ENCODE measurements around the gene OGFOD2.
A peak's percentile ranks its signal among the peaks of the same experiment; 100 is the strongest.

The OGFOD2 gene

DNA sequence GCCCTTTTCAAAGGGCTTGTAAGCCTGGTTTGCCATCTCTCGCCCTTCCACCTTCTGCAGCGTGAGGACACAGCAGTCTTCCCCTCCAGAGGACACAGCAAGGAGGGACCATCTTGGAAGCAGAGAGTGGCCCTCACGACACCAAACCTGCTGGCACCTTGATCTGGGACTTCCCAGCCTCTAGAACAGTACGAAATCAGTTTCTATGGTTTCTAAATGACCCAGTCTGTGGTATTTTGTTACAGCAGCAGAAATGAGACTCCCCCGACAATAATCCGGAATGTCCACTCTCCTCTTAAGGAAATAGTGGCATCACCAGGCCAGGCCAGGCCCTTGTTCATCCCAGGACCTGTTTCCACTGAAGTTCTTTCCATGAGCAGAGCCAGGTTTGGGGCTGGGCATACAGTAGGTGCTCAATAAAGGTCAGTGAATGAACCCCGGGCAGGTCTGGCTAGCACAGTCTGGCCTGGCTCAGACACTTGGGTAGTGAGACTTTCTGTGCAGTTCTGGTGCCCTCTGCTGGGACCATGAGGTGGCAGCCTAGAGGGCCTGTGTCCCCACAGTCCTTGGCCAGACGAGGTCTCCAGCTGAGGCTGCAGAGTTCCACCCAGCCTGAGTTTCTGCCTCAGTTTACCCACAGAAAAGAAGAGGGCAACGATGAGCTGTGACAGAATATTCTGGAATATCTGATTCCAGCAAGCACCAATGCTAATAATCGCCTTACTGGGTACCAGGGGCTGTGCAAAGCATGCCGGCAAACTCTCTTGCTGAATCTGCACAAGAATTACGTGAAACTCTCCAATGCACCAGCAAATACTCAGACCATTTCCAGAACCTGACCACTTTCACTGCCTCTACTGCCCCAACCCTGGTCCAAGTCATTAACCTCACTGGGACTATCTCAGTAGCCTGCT lies 22.8 kb upstream of the OGFOD2 start:
- DNase-seq: peak; percentile 74

DNA sequence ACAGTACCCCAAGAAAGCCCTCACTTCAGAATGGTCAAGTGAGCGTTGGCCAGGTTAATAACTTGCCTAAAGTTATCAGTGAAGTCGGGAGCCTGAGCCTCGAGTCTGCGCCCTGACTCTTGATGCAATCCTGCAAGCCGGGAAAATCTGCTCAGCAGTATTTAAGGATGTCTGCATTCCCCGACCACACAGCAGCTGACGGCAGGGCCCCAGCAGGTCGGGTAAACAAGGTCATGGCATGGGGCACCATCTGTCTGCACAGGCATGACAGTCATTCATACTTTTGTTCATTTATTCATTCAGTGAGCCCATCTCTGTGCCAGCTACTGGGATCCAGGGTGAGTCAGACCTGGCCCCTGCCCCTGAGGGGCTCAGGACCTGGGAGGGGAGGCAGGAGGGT lies 19.9 kb upstream of the OGFOD2 start:
- DNase-seq: no peak

DNA sequence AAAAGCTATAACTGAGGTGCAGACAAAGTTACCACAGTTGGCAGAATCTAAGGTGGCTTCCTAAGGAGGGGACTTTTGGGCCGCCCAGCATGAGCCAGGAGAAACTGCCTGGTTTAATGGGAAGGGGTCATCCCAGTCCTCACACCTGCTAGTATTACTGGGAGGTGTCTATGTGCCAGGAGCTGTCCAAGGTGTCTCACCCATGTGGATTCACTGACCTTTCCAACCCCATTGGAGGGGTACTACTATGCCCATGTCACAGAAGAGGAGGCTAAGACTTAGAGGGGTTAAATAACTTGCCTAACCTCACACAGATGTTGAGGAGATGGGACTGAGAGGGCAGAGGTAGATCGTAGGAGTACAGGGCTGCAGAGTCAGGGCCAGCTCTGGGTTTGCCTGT lies 19.0 kb upstream of the OGFOD2 start:
- DNase-seq: no peak

DNA sequence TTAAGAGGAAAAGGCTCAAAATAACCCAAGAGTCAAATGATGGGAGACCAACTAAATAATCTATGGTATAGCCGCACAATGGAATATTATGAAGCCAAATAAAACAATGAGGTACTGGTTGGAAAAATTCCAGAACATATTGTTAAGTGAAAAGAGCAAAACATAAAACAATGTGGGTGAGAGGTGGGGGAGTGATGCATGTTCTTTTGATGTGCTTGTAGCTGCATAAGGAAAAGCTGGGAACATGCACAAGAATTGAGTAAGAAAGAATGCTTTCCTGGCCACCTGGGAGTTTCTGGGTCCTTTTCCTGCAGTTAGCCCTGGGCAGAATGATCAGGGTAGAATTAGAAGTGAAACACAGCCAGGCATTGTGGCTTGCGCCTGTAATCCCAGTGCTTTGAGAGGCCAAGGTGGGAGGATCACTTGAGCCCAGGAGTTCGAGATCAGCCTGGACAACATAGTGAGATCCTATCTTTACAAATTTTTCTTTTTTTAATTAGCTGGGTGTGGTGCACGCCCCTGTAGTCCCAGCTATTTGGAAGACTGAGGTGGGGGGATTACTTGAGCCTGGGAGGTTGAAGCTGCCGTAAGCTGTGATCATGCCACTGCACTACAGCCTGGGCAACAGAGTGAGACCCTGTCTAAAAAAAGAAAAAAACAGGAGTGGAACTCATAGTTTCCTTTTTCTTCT lies 16.7 kb upstream of the OGFOD2 start:
- DNase-seq: no peak

DNA sequence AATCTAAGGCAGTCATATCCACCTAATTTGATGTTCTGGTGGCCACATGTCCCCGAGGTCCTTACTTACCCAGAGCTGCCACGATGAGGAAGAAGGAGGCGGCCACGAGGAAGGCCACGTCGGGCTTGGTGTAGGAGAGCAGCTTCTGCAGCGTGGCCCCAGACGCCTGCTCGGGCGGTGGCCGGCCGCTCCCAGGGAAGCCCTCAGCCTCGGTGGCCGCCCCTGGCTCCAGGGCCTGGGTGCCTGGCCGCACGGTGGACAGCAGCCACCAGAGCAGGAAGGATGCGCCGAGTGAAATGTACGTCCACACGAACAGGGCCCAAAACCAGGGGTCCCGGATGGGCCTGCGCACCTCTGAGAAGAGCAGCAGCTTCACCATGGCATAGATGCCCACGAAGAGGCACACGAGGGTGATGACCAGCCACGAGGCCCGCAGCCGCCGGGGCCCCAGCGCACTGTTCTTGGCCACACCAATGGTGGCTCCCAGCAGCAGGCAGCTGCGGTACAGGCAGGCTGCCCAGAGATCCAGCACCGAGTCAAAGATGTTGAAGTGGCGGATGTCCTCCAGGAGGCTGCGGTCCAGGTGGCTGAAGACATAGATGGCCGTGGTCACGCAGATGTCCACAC lies 15.4 kb upstream of the OGFOD2 start:
- no peak for DNase-seq

DNA sequence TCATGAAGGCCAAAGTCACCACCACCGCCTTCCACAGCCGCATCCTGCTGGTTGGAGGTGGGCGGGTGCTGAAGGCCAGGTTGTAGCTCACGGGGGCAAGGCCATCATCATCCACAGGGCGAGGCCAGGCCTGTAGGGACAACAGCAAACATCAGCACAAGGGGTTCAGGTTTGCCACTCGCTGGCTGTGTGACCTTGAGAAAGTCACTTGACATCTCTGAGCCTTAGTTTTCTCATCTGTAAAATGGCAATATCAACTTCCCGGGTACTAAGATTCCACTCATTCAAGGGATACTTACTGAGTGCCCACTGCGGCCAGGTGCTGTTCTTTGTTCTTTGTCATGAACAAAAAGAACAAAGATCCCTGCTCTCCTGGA lies 14.9 kb upstream of the OGFOD2 start:
- no peak for DNase-seq

DNA sequence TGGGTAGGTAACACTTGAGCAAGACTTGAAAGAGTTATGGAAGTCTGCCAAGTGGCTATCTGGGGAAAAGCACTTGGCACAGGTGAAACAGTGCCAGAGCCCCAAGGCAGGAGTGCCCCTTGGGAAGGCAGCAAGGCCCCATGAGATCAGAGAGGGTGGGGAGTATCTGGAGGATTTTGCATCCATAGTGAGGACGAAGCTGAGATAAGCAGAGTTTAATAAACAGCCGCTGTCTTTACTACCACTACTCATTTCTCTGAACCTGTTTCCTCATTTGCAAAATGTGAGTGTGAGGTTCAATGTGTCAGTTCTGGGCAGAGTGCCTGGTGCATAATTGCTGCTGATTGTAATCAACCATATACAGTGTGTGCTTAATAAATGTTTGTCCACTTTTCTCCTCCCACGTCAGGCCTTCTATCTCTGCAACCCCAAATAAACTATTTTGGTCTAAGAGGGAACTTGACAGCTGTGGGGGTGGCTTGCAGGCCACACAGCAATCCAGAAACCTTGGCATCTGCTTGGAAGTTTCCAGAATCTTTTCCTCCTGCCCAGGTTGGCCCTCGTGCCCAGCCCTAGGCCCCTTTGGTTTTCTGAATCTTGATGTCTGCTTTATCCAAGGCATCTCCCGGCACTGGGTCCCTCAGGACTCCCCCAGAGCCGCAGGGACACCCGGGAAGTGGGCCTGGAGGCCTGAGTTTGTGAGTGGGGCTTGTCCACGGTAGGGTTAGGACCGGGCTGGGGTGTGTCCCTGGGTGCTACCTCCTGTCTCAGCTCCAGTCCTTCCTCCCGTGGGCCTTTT lies 13.3 kb upstream of the OGFOD2 start:
- no peak for DNase-seq

DNA sequence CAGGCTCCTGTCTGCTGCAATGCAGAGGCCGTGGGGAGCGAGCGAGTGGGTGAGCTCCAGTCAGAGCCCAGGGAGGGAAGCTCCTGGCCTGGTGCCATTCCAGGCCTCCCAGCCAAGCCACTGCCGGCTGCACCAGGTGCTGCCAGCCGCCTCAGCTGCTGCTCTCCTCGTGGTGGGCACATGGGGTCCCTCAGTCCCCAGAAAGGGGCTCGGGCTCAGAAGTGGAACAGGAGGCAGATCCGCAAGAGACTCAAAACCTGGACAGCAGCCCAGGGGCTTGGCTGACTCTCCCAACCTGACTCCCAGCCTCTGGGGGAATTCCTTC lies 11.1 kb upstream of the OGFOD2 start:
- DNase-seq: no peak

DNA sequence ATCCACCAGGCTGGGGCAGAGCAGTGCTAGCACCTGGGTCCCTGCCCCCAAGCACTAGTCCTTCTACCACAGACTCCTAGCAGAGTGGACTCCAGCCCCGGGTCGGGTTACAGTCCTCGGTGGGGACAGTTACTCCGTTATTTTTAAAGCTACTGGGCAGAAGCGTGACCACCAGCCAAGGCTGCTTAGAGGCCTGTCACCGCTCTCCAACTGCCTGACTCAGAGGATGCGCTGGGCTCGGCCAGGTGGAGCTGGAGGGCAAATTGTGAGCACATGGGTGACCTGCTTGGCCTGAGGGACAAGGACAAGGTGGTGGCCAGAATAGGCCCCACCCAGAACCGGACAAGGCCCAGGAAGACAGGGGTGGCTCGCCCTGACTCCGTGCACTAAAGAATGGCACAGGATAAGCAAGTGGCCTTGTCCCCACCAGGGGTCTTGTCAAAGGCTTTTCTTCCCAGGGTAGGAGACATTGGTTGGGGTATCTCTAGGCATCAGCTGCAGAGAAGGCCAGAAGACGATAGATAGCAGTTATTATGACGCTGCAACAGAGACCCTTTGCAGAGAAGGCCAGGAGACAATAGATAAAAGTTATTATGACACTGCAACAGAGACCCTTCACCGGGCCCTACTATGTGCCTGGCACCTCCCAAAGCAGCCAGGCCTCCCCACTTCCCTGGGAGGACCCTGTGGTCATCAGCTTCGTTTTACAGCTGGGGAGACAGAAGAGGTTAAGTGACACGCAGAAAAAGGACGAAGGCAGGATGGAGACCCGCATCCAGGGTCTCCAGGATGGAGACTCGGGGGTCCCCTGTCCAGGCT lies 10.4 kb upstream of the OGFOD2 start:
- DNase-seq: no peak

DNA sequence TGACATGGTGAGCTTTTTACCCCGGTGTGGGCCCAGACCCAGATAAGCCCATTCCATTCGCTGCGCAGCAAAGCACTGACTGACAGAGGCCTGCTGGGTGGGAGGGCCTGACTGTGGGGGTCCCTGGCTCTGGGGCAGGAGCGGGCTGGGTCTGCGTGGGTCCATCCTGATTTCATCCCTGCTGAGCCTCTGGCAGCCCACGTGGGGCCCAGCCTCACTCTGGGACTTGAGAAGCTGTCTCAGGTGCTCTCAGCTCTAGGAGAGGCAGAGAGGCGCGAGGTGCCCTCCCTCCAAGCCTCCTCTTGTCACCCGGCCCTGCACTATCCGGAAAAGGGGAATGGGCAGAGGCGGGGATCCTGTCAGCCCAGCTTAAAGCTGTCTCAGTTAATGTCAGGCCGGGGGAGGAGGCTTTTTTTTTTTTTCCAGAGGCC lies 9.7 kb upstream of the OGFOD2 start:
- no peak for DNase-seq

DNA sequence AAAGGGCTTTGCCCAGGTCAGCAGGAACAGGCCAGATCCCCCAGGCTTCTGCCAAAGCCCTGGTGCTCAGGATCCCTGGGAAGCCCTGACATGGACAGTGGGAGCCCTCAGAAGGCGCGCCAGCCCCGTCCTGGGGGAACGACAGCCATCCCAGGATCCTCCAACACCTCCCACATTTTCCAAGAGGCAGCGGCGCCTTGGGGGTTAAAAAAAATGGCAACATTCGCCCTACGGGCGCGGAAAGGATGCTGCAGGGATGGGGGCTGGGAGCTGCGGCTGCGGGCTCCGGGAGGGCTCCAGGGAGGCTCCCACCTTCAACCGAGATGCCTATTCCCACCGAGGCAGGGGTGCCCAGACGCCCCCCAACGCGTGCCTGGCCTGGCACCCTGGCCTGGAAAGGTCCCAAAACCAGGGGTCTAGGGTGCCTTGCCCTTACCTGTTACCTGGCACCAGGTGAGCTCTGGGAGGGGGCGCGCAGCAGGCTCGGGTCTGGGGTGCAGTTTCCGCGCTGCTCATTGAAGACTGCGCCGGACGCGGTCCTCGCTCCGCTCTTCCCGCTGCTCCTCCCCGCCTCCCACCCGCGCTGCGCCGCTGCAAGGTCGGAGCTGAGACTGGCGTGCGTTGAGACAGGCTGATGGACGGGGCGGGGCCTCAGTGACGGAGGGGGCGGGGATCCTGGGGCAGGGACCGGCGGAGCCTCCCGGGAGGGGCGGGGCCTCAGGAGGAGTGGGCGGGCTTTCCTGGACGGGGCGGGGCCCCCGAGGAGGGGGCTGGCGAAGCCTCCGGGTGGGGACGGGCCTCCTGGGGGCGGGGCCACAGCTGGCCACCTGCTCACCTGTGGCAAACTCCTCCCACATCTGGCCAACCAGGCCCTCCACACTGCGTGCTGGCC lies 8.9 kb upstream of the OGFOD2 start, which contains the start of gene ABCB9:
ABCB9 (minus strand) TSS at position 613 of the 892 bp plus-strand sequence. CDS start 6,228 bp downstream, outside the sequence.
- peak; percentile 91 for DNase-seq

DNA sequence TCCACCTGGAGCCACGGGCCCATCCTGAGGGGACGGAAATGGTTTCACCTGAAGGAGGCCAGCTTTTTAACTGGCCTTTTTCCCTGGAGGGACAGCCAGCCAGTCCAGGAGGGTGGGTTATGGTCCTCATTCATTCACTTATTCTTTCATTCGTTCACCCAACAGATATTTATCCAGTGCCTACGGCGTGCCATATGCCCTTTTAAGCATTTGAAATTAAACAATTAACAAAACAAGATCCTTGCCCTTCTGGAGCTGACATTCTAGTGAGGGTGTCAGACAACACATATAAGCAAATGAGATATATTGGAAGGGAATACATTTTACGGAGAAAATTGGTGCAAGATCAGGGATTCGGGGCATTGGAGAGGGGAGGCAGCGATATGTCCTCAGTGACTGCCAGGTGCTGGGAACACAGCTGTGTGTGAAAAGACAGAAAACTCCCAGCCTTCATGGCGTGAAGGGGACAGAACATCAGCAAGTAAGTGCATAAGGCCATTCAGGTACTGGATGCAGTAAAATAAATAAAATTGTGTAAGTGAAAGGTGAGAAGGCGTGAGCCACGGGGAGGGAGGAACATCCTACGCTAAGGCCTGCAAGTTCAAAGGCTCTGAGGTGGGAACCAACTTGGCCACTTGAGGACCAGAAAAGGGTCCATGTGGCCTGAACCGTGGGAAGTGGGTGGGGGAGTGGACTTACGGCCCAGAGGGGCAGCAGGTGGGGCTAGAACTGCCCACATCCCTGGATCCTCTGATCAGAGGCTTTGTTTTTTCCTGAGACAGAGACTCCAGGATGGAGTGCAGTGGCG lies 8.1 kb upstream of the OGFOD2 start:
- no peak for DNase-seq

DNA sequence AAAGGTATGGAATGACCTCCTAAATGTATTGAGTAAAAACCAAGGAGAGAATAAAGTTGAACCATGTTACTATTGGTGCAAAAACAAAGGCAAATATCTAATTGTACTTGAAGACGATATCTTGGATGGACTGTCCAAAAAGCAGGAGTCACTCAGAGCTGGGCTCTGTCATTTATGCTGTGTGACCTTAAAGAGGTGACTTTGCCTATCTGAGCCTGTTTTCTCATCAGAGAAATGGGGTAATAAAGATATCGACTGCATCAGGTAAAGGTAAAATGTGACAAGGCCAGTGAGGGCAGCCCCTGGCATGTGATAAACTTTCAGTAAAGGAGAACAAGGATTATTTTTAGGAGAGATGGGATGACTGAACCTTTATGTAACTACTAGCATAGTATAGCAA lies 6.9 kb upstream of the OGFOD2 start:
- DNase-seq: no peak

DNA sequence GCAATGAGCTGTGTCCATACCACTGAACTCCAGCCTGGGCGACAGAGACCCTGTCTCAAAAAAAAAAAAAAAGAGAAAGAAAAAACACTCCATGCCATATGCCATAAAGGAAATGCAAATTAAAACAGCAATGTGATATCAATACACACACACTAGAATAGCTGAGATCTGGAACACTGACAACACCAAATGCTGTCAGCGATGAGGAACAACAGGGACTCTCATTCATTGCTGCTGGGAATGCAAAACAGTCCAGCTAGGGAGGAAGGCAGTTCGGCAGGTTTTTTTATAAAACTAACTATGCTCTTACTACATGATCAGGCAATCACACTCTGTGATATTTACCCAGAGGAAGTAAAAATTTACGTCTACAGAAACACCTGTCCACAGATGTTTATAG lies 5.4 kb upstream of the OGFOD2 start:
- no peak for DNase-seq

DNA sequence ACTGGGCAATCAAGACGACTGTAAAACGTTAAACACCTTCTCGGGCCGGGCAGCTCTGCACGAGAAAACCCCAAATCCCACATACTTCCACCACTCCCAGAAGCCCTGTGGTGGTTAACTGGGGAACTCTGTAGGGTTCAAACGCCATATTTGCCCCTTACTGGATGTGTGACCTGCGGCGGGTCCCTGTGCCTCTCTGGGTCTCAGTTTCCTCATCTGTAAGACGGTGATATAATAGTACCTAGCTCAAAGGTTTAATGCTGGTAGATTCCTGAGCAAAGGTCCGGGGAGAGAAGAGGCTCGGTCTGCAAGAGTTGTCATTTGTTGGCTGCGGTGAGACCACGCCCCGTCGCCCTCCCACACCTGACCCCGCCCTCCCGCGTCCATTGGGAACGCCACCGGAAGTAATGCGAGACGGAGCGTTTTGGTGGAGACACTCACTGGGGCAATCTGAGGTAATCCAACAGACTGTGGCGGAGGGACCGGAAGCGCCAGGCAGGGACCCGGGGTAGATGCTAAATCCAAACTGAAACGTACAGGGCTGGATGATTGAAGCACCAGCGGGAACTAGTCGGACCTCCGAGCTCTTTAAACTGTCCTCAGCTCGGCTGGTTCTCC lies 661 bp upstream of the OGFOD2 start:
- DNase-seq: peak; percentile 98

DNA sequence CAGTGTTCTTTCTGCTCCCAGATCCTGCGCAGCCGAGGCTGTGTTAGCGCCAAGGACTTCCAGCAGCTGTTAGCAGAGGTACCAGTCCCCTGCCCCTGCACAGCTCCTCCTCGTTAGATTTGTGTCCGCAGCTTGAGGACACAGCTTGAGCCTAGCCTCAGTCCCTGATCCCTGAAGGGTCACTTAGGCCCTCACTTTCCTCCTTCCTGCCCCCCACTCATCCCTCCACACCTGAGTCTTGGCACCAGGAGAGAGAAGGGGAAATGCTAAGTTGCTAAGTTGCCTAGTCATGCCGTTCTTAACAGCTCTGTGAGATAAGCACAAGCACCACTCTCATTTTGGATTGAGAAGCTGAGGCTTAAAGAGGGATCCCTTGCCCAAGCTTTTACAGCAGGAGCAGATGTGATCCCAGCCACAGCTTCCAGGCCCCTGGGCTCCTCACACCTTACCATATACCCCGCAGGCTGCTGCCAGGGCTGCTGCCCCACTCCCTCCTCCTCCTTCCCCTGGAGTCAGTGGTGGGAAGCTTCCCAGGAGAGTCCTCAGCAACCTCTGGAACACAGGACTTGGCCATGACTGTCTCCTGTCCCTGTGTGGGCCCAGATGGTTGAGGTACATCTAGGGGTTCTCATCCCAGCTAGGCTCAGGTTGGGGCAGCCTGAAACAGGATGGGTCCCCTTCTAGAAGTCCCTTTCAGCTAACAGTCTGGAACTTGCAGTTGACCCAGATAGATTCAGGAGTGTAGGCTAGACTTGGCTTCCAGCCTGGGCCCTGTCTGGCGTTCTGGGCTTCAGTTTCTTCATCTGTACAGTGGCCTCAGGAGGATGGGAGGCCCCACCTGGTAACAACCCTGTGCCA lies 975 bp downstream of the OGFOD2 start:
- DNase-seq: no peak

DNA sequence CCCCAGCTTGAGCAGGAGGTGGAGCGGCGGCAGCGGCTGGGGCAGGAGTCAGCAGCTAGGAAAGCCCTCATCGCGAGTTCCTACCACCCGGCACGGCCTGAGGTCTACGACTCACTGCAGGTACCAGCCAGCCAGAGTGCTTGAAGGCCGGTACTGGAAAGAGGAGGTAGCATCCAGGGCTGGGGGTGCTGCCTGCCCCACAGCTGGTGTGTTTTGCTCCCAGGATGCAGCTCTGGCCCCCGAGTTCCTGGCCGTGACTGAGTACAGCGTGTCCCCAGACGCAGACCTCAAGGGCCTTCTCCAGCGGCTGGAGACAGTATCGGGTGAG lies 1.6 kb downstream of the OGFOD2 start:
- no peak for DNase-seq

DNA sequence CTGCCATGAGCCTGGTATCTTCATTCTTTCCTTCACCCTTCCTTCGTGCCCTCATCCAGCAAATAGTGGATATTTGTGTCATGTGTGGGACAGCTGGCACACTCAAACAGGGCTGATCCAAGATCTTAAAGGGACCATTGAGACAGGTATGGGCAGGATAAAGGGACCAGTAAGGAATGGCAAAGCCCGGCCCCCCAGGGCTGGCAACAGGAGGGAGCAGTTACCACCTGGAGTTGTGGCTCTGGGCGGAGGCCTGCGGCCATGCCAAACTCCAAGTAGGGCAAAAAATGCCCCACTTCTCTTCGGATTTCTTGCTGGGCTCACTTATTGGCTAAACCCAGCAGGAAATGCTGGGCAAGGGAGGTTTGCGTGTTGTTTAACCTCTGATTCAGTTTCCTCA lies 2.1 kb downstream of the OGFOD2 start:
- no peak for DNase-seq
